Panc1 (cell line): ENCODE results near the gene CACNA2D4. TPM values are rescaled to one million over a fixed set of nuclear protein-coding genes. Genes with fewer than 3 reads are reported as not detected.

Experiments
- ATAC-seq: fragments of 200-7000 bp; cut with Tn5 transposase; 2 replicates; pipeline ENCODE4 v1.9.1; 2020; ENCODE audit warnings: mild to moderate bottlenecking, moderate library complexity
- BruUV-seq: library from RNA; stranded (reverse); fragments of 400-500 nt; replicated peaks from 2 replicates; lab custom pipeline; 2021; lab: Mats Ljungman, UMichigan
- CTCF ChIA-PET: fragments of 300-600 bp; sonication (Branson Sonifier 250); formaldehyde crosslinking; loops from one replicate; lab custom pipeline; 2022; ENCODE audit warnings: antibody characterized with exemption; lab: Charles Lee
- POLR2A ChIA-PET: fragments of 300-600 bp; sonication (Branson Sonifier 250); formaldehyde crosslinking; loops from one replicate; lab custom pipeline; 2022; ENCODE audit warnings: antibody characterized with exemption; lab: Charles Lee
- DNase-seq: peaks from one replicate; pipeline ENCODE4 v3.0.0-alpha.2; 2010; ENCODE audit warnings: low read depth, low spot score
- H3K27ac ChIP-seq: 2 replicates; pipeline ENCODE4 v1.5.1; 2011; ENCODE audit warnings: mild to moderate bottlenecking, low read length, inconsistent platforms
- H3K27me3 ChIP-seq: fragments of 200-500 bp; sonication (Bioruptor generic); 2 replicates; pipeline ENCODE4 v1.6.0; 2014; ENCODE audit warnings: low read length, inconsistent platforms; ENCODE audit not compliant: control insufficient read depth, insufficient read depth
- H3K36me3 ChIP-seq: fragments of 200-500 bp; sonication (Bioruptor generic); 2 replicates; pipeline ENCODE4 v1.5.1; 2014; ENCODE audit warnings: inconsistent platforms, mild to moderate bottlenecking, low read length, moderate library complexity; ENCODE audit not compliant: control insufficient read depth, insufficient read depth
- H3K4me1 ChIP-seq: 2 replicates; pipeline ENCODE4 v1.5.1; 2011; ENCODE audit warnings: inconsistent platforms, mild to moderate bottlenecking, low read length, moderate library complexity; ENCODE audit not compliant: control insufficient read depth, insufficient read depth
- H3K4me3 ChIP-seq, 2 experiments: 2 replicates each; pipeline ENCODE4 v1.5.1; 2011 to 2012; ENCODE audit warnings: low read depth in 2 of 2, low read length in 2 of 2, mild to moderate bottlenecking in 2 of 2, inconsistent platforms in 1 of 2, moderate library complexity in 1 of 2
- H3K9me3 ChIP-seq: fragments of 200-500 bp; sonication (Bioruptor generic); 2 replicates; pipeline ENCODE4 v1.5.1; 2014; ENCODE audit warnings: low read depth, mild to moderate bottlenecking, inconsistent platforms, low read length, moderate library complexity; ENCODE audit not compliant: control insufficient read depth, insufficient read depth
- CTCF ChIP-seq: fragments of 450-650 bp; IDR thresholded peaks from 2 replicates; pipeline ENCODE4 v1.5.1; 2017; ENCODE audit warnings: mild to moderate bottlenecking
- POLR2AphosphoS5 ChIP-seq: IDR thresholded peaks from 2 replicates; pipeline ENCODE4 v1.6.1; 2012; ENCODE audit warnings: mild to moderate bottlenecking, low read depth, low read length, moderate library complexity
- REST ChIP-seq, 2 experiments: IDR thresholded peaks; 2 replicates each; pipeline ENCODE4 v1.6.1; 2011 to 2012; ENCODE audit warnings: low read depth in 2 of 2, control low read depth in 1 of 2, low read length in 1 of 2, mild to moderate bottlenecking in 1 of 2, moderate library complexity in 1 of 2; ENCODE audit not compliant: insufficient read depth in 1 of 2
- SIN3A ChIP-seq: IDR thresholded peaks from 2 replicates; pipeline ENCODE4 v1.6.1; 2012; ENCODE audit warnings: low read depth, mild to moderate bottlenecking, low read length, moderate library complexity, borderline replicate concordance; ENCODE audit not compliant: insufficient read depth
- TCF7L2 ChIP-seq: IDR thresholded peaks from 2 replicates; pipeline ENCODE4 v1.6.1; 2011; ENCODE audit warnings: mild to moderate bottlenecking, low read depth, low read length, inconsistent platforms
- in situ Hi-C: cut with HindIII; loops from 2 replicates; pipeline ENCODE4 v1.10.0; 2016; ENCODE audit warnings: low sequenced_read_pairs, low pct_unique_long_range_greater_than_20kb
- intact Hi-C: fragments of 100-400 bp; cut with micrococcal nuclease; formaldehyde crosslinking; loops from one replicate; pipeline ENCODE4 v1.10.0; 2022; ENCODE audit not compliant: unreplicated experiment
- total RNA-seq: library from RNA; stranded (reverse); gene quantifications from one replicate; pipeline ENCODE4 v1.2.1, GENCODE V29; 2021; ENCODE audit not compliant: unreplicated experiment

CACNA2D4 gene
- total RNA-seq, 1 experiment from 2014 or later: 0.15 TPM

- Histone ChIP-seq H3K36me3 (no peaks in the 10 kb centered on the region), H3K4me3 (no peak overlapping the region), H3K27ac (no peak overlapping the region), H3K4me1 (no peaks in the 10 kb centered on the region), H3K27me3 (no peaks in the 10 kb centered on the region), H3K9me3 (no peaks in the 10 kb centered on the region)
- TF ChIP-seq REST (IDR thresholded peaks at IDR 0.05; ENCODE audit: insufficient read depth in 1 of 2, low read depth in 2 of 2, low read length in 1 of 2): no peak
- no peak for TF ChIP-seq CTCF
- no peak for TF ChIP-seq POLR2AphosphoS5
- no peak for TF ChIP-seq SIN3A
- TF ChIP-seq TCF7L2: no peak
- CTCF ChIA-PET: no interaction called here
- POLR2A ChIA-PET: no interaction called here
- no TSS peak for BruUV-seq
- in situ Hi-C loops: no loop called here
- DNase-seq: no peak
- no peak for ATAC-seq
- intact Hi-C loops: no loop called here
Measured at GRCh38 chr12:1803736-1804135, 114.7 kb downstream of the CACNA2D4 start.

GRCh38 chr12:1801303-1801975 lies 117.0 kb downstream of the CACNA2D4 start:
- ATAC-seq (no peak), DNase-seq (no peak)
- intact Hi-C loops: no loop called here
- no TSS peak for BruUV-seq
- no peaks in the 10 kb centered on the region for H3K9me3 ChIP-seq
- TF ChIP-seq POLR2AphosphoS5: no peak
- no peak for TF ChIP-seq SIN3A
- no peak for TF ChIP-seq TCF7L2
- no peak for TF ChIP-seq REST (IDR thresholded peaks at IDR 0.05; ENCODE audit: insufficient read depth in 1 of 2, low read depth in 2 of 2, low read length in 1 of 2)
- no peak for TF ChIP-seq CTCF
- no peaks in the 10 kb centered on the region for H3K27me3 ChIP-seq
- H3K4me3 ChIP-seq: no peak overlapping the region
- ChIA-PET CTCF (interaction anchor here (0.6 to 1.4 kb wide), 5 partner anchors 10 to 233 kb away, joined by 4 to 10 read pairs (median 4); no protein-coding TSS in a partner anchor), POLR2A (interaction anchor here (0.6 kb wide), 1 partner anchor 166 kb away, joined by 3 read pairs; no protein-coding TSS in a partner anchor)
- in situ Hi-C loops: no loop called here
- no peaks in the 10 kb centered on the region for H3K36me3 ChIP-seq
- H3K4me1 ChIP-seq: no peaks in the 10 kb centered on the region
- H3K27ac ChIP-seq: no peak overlapping the region
